Stimulated activated CD4-positive, alpha-beta T cell treated with anti-CD3 and anti-CD28 coated beads, Interleukin-4, amount 100 ng/mL, for 24 hours (primary cell): ENCODE measurements around the gene NEMP1.
A peak's percentile ranks its signal among the peaks of the same experiment; 100 is the strongest.
"Not testable (repeated sequence)": the region's sequence is repeated elsewhere in the genome, so short reads cannot be mapped to it uniquely, and the experiment has no call there.

Source experiments
- DNase-seq: peaks from one replicate; pipeline ENCODE4 v3.0.0-alpha.2; 2020

The NEMP1 gene, protein sequence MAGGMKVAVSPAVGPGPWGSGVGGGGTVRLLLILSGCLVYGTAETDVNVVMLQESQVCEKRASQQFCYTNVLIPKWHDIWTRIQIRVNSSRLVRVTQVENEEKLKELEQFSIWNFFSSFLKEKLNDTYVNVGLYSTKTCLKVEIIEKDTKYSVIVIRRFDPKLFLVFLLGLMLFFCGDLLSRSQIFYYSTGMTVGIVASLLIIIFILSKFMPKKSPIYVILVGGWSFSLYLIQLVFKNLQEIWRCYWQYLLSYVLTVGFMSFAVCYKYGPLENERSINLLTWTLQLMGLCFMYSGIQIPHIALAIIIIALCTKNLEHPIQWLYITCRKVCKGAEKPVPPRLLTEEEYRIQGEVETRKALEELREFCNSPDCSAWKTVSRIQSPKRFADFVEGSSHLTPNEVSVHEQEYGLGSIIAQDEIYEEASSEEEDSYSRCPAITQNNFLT

DNA sequence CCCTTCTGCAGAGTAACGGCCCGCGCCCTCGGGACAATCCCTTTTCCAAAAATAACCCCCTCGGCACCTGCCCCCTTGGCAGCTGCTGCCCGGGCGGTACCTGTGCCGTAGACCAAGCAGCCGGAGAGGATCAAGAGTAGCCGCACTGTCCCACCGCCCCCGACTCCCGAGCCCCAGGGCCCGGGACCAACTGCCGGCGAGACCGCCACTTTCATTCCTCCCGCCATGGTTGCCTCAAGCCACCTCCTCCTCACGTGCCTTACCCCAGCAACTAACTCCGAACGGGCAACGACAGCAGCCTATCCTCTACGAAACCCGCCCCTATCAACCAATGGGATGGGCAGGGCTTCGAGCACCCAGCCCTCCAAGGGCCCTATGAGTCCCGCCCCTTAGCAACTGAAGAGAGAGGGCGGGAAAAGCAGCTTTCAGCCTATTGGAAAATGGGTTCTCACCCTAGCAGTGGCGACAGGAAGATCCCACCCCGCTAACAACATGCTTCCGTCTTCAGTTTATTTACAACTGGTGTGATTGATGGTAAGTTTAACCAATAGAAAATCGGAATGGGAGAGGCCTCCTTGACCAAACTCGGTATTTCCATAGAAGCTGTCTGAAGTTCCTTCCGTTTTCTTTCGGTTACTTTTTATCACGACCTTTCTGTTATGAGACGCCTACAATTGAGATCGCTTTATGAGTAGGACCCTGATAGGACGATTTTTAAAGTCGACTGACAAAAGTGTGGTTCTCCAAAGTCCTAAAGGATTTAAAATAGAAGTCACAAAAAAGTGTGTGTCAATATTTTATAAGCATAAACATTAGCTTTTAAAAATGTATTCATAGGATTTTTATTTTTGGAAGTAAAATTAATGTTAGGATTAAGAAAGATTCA is at the start of gene NEMP1:
Gene NEMP1, minus strand, starts transcription at position 273 of the 886 bp plus-strand sequence. Its CDS starts 46 bp downstream, at position 227.
- DNase-seq, result peak; percentile 97

DNA sequence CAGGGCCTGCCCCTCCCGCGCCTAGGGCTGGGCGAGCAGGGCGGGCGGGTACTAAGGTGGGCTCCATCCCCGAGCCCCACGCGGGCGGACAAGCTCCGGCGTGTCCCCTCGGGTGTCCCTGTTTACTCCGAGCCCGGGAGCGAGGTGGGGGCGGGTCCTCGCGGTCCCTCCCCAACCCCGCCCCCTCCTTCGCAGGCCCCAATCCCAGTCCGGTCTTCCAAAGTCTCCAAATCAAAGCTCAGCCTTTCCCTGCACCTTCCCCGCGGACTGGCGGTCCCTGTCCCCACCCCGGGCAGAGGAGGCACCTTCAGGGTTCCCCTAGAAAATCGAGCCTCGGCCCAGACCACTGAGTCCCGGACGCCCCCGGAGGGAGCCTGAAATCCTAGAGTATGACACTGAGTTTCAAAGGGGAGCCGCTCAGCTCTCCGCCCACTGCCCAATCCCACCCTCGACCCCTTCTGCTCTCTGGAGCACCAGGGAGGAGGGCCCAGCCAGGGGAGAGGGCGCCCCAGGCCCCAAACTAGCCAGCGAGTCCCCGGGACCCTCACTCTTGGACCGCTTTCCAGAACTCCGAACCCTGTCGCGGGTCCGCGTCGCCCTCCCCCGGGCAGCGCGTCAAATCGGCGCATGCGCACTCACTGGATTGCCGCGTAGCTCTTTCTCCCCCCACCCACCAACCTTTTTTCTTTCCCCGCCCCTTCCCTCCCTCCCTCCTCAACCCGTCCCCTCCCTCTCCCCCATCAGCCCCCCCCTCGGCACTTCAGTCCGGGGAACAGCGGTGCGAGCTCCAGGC is 49.3 kb upstream of the NEMP1 start, which contains the start of gene LRP1:
Gene LRP1, plus strand, starts transcription at position 758 of the 793 bp plus-strand sequence. CDS start 482 bp downstream, outside the sequence.
- peak; percentile 78 for DNase-seq

- DNase-seq, result peak; percentile 62
Observed at GRCh38 chr12:57127101-57127725, 48.6 kb upstream of the NEMP1 start.

GRCh38 chr12:57126561-57126960 is 48.0 kb upstream of the NEMP1 start:
- no peak for DNase-seq

GRCh38 chr12:57126061-57126460 is 47.5 kb upstream of the NEMP1 start:
- no peak for DNase-seq

DNA sequence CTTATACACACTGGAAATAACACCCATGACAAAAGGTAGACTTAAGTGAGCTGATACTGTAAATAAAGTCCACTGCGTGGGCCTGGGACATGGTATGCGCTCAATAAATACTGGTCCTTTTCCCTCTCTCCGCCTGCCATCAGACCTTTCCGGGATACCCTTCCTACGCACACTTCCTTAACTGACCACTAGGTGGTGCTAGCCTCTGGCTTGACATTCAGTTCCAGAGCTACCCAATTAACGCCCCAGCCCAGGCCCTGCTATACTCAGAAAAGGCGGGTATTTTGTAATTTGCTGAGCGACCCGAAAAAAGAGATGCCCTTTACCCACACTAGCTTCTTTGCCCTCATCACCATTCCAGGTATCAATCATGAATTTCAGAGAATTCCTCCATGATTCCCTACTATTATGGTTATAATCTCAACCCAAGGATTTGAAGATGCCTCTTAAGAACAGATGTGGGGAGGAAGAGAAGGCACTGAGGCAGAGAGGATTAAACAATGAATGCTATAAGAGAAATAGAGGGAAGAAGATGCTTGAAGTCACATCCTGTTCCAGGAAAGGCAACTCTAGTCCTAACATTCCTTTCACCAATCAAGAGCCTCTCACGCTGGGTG is 45.8 kb upstream of the NEMP1 start:
- peak; percentile 86 for DNase-seq

- no peak for DNase-seq
Observed at GRCh38 chr12:57123813-57124212, 45.2 kb upstream of the NEMP1 start.

DNA sequence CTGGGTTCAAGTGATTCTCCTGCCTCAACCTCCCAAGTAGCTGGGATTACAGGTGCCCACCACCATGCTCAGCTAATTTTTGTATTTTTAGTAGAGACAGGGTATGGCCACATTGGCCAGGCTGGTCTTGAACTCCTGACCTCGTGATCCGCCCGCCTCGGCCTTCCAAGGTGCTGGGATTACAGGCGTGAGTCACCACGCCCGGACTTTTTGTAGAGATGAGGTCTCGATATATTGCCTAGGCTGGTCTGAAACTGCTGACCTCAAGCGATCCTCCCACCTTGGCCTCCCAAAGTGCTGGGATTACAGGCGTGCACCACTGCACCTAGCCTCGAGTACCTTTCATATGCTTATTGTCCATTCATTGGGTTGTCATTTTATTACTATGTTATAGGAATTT is 42.1 kb upstream of the NEMP1 start:
- DNase-seq, result not testable (repeated sequence)

DNA sequence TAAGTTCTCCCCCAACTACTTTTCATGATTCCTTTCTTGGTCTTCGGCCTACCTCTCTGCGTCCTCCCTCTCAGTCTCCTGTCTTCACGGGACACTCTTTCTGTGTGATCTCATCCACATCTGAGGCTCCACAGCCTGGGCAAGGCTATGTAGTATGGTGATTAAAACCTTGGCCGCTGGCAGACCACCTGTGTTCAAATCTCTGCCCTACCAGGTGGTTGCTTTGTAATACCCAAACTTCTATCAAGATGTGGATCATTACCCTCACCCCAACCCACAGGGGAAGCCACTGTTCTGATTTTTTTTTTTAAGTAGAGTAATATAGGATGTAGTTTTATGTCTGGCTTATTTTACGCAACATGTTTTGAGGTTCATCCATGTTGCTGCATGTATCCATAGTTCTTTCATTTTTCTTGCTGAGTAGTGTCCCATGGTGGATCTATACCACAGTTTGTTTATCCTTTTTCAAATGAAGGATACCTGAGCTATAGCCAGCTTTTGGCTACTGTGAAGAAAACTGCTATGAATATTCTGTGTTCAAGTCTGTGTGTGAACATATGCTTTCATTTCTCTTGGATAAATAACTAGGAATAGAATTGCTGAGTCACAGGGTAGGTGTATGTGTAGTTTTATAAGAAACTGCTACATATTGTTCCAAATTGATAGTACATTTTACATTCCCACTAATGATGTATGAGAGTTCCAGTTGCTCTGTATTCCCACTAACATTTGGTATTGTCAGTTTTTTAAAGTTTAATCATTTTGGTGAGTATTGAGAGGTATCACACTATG is 40.9 kb upstream of the NEMP1 start:
- no peak for DNase-seq

DNA sequence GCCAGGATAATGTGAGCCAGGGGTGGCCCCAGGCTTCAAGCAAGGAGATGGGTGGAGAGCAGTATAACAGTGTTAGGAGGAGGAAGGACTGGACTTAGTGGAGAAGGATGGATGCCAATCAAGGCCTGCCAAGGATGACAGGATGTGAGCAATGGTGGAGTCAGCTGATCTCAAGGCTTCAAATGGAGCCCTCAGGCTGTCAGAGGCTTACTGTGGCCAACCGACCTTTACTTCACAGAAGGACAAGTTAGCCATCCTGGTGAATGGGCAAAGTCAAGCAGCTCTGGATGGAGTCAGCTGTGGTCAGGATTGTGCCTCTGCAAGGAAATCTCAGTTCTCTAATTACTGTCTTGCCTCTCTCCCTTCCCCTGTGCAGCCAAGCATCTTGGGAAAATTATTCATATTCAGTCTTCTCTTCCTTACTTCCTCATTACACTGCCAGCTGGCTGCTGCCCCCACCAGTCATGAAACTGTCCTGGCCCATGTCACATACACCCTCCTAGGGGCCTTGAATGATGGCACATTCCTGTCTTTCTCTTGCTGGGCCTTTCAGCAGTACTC is 40.2 kb upstream of the NEMP1 start:
- DNase-seq, result no peak

DNA sequence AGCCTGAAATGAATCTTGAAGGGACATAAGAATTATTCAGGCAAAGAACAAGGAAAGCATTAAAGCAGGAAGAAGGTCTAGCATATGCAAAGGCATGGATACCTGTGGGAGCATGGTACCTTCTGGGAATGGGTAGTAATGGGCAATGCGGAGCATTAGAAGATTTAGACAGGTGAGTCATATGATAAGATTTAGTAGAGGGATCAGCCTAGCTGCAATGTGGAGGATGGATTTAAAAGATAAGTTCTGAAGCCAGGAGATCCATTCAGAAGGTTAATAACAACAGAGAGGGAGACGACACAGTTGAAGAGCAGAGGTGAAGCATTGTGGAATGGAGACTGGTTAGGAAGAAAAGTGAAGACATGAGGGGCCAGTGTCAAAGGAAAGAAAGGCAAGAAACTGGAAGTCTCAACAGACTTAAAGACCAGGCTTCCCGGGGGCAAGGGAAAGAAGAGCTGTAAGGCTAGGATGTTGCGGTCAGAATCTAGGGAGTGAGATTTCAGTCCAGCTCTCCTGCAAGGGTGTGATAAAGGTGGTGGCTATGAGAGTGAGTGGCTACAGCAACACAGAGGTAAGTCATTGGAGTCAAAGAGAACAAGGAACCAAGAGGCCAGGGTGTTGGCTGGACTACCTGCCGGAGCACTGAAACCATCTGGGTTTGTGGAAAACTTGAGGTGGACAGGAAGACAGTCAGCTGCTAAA is 38.1 kb upstream of the NEMP1 start:
- DNase-seq, result no peak

DNA sequence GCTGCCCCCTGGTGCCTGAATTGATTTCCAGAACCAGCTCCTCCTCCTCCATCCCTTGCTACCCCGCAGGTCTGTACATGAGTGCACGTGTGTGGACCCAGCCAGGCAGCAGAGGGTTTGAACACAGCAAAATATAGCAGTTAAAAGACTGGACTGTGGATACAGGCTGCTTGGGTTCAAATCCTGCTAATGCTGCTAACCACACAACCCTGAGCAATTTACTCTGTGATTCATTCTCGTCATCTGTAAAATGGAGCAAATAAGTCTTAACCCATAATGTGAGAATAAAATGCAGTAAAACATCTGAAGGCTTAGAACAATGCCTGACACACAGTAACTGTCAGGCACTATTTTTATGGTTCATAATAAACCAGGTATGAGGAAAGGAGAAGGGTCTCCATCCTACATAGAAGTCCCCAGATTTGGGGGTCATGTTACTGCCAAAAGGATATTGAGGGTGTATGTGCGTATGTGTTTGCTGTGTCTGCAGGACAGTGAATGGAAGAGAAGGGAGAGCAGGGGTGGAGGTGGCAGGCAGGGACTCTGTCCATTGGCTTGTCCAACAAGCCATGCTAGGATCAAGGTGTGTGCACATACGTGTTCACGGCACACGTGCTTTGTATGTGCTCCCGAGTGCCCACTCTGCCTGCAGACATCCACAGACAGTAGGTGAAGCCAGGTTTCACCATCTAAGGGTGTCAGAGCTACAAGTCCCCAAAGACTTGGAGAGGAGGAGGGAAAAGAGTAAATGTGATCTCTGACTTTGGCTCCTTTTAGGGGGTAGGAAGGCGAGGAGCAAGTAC is 34.1 kb upstream of the NEMP1 start:
- DNase-seq, result no peak

- DNase-seq, result peak; percentile 82
Observed at GRCh38 chr12:57111031-57111734, 32.6 kb upstream of the NEMP1 start, which contains the start of gene STAT6. Gene STAT6, minus strand, starts transcription at chr12:57111362. Its CDS starts 3,084 bp downstream, at chr12:57108278.

DNA sequence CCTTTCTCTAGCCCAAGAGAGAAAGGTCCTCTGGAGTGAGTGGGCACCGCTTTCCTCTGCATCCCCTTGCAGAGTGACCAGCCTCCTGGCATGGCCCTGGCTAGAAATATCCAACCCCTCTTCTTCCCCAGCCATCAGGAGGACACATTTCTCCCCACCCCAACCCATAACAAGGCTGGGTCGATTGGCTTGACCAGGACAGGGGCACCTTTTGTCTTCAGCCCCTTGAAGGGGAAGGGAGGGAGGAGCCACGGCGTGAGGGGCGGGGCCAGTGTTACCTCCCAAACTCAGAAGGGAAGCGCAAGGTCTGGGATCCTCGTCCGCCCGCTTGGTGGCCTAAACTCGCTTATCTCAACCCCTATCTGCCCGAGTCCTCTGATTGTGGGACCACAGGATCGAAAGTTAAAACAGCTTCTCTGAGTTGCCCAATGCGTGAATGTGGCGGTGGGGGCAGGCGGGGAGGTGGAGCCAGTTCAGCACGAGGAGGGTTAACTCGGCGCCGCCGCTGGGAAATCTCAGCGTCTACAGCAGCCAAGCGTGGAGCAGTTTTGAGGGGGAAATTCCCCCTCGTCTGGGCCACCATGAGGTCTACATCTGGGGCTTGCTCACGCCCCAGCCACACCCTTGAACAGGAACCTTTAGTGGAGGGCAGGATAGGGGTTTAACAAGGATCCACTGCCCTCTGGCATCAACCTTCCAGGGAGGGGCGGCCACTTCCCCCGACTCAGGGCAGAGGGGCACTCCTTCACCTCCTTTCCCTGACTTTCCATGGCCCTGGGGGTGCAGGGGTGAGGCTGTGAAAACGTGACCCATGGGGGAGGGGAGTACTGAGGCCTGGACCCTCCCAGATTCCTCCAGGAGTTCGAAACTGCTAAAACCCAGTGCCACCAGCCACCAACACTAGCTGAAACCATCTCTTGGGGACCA is 31.8 kb upstream of the NEMP1 start:
- peak; percentile 81 for DNase-seq

DNA sequence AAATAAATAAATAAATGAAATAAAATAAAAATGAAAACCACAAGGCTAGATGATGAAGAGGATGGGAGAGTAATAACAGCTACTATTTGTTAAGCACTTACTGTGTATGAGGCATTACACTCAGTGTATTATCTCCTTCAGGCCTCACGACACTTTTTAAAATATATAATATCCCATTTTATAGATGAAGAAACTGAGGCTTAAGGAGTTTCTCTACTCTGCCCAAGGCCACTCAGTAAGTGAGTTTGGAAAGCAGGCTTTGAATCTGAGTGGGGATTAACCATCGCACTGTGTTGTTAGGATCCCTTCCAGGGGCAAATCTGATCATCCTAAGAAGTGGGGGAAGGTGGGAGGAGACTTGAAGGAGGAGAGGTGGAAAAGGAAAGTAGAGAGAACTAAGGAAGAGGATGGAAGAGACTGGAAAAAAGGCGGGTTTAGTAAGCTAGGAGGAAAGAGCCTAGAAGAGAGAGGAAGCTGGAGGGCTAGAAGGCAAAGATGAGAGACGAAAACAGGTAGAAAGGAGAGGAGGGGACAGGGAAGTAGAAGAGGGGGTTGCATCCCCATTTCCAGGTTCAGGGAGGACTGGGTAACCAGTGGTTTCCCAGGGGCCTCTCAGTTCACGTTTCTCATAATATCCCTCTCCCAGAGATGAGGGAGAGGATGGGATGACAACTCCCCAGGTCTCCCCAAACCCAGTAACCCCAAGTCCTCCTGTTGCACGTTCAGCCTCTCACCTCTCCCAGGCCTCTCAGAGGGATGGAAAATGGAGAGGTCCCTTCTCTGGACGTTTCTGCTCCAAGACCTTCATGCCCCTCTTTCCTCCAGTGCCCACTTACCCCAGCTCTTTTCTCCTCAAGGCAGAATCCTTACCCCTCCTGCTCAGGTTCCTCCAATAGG is 30.9 kb upstream of the NEMP1 start:
- DNase-seq, result no peak
